Posterior cingulate gyrus (tissue), 11 donors: ENCODE results near the gene OTX2.

Experiments used
- DNase-seq, 10 donors: peaks; one replicate each; pipeline versions ENCODE4 v3.0.0 to v3.0.0-alpha.2; 2020 to 2021; ENCODE audit warnings: mixed read lengths in 3 of 10
- intact Hi-C: fragments of 100-400 bp; cut with DNase I; formaldehyde crosslinking; loops from one replicate; pipeline ENCODE4 v1.15.1; 2023

Gene OTX2

DNA sequence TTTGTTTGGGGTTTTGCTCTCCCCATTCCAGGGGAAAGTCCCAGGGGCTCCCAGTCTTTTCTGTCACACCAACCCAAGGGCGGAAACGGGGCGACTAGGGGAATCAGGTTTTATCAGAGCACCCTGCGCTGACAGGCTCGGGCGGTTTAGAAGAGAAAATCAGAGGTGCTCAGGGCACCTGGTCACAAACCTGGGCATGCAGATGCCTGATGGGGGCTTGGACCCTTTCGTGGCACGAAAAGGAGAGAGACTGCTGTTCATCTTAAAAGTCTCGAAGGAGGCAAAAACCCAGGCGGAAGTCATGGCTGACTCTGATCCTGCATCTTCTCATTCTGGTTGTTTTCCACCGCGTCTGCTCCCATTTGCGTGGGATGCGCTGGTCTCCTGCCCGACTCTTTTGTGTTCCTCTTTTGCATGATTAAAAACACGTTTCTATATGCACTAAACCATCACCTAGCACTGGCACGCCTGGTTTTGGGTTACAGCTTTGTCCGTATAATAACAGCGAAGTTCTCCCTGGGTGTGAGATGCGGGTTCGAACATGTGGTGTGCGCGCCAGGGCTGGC lies 13.2 kb downstream of the OTX2 start:
- DNase-seq = no peak
- intact Hi-C loops = no loop called here

DNA sequence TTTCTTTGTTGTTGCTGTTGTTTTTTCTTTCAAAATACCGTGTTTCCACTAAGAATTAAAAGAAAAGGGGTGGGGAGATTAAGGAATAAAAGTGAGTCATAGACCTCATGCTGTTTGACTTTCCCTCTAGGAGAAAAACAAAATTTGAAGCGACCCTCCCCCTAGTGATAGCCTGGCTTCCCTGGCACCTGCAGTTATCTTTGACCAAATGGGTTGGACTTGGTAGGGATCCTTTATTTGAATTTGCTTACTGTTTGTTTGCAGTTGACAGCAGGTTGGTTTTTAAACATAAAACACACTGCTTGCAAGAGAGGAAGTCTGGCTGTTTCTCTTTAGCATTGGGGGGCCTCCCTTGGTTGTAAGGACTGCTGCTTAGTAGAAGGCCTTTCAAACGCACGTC lies 14.0 kb downstream of the OTX2 start:
- DNase-seq = no peak
- intact Hi-C loops = no loop called here

DNA sequence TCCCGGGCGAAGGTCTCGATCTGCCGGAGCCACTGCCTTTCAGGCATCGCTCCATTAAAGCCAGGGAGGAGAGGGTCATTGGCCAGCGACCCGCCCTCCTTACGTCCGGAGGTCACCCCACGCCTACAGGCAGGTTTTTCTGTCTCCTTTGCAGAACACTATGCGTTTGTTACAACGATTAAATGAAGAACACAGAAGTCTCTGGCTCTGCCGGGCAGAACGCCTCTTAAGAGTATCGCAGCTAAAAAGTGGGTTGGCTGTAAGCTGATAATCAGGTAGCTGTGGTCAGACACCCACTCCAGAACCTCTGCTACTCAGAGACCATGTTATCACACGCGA lies 15.0 kb downstream of the OTX2 start:
- DNase-seq = no peak
- intact Hi-C loops = no loop called here

DNA sequence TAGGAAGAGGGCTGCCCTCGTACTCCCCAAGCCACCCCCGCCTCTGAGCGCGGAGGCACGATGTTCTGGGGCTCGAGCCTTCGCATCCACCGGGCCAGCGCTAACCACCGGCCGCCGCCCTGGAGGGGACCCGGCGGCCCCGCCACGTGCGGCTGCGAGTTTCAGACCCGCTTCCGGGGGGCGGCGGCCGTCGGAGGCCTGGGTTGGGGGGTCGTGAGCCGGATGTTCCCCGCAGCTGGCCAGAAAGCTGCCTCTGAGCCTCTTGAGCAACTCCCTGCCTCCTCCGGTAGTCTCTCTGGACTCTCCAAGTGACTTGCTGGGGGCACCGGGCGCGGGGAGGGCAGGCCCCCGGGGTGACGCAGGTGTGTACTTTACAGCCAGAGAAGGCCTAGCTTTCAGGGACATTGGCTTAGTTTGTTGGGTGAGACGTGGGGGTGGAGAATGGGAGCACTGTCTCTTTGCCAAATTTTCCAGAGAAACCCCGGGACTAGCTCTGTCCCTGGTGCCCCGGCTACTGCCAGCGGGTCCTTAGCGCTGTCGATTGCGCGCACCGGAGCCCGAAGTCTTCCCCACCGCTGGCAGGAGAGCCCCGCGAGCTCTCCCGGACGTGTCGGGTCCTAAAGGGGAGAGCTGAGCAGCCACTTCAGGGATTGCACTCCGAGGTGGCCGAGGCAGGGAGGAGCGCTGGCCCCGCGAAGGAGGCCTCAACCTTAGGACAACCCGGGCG lies 15.6 kb downstream of the OTX2 start:
- intact Hi-C loops = no loop called here
- DNase-seq = no peak

DNA sequence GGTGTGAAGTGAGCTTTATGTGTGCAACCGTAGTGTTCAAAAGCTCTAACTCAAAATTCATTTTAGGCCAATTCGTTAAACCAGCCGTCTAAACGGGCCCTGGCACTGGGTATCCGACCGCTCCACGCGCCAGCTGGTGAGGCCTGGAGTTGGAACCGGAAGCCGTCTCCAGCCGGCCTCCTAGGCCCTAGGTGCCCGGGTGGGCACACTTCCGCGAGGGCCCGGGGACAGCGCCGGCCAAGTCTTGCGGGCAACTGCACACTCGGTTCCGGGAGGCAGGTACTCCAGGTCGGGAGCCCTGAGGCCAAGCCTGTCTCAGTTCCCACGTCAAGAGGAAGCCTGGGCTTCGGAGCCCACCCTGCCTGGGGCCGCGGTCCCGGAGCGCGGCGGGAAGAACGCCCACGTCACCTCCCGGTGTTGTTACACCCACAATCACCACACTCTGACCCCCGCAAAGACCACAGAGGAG lies 16.2 kb downstream of the OTX2 start:
- intact Hi-C loops = no loop called here

DNA sequence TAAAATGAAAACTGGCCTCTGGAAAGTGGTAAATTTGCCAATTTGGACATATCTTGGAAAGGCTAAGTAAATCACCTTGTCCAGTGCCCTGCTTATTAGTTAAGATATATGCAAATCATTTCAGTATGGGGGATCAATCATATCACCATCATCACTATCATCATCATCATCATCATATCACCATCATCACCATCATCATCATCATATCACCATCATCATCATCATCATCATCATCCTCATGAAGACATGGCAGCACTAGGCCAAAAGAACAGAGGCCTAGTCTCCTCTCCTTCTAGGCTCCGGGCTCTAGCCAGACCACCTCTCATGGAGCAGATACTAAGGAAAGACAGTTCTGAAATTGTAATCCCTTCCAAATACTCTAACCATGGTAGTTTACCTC lies 20.3 kb downstream of the OTX2 start:
- intact Hi-C loops = no loop called here
- DNase-seq = no peak

More for the DNA sequence above, 16.2 kb downstream of the OTX2 start:
- no peak for DNase-seq

GRCh38 chr14:56787530-56787929 lies 22.7 kb downstream of the OTX2 start:
- no peak for DNase-seq
- intact Hi-C loops = no loop called here

GRCh38 chr14:56782711-56783110 lies 27.6 kb downstream of the OTX2 start:
- no peak for DNase-seq
- intact Hi-C loops = no loop called here

GRCh38 chr14:56774503-56774902 lies 35.8 kb downstream of the OTX2 start:
- intact Hi-C loops = no loop called here
- no peak for DNase-seq

DNA sequence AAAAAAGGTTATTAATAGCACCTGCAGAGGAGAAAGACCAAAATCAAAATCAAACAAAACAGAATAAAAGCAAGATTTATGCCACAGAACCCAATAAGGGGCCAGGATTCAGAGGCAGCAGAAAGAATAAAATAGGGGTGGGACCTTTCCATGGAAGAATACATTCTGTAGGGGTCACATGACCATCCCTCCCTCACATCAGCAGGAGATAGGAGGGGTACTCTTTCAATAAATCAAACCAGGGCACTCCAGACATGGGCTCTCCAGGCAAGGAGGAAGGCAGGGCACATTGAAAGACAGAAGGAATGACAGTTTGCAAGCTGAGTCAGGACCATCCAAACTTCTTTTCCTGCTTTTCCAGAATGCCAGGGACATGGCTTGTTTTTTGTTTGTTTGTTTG lies 39.8 kb downstream of the OTX2 start:
- DNase-seq = no peak
- intact Hi-C loops = no loop called here

DNA sequence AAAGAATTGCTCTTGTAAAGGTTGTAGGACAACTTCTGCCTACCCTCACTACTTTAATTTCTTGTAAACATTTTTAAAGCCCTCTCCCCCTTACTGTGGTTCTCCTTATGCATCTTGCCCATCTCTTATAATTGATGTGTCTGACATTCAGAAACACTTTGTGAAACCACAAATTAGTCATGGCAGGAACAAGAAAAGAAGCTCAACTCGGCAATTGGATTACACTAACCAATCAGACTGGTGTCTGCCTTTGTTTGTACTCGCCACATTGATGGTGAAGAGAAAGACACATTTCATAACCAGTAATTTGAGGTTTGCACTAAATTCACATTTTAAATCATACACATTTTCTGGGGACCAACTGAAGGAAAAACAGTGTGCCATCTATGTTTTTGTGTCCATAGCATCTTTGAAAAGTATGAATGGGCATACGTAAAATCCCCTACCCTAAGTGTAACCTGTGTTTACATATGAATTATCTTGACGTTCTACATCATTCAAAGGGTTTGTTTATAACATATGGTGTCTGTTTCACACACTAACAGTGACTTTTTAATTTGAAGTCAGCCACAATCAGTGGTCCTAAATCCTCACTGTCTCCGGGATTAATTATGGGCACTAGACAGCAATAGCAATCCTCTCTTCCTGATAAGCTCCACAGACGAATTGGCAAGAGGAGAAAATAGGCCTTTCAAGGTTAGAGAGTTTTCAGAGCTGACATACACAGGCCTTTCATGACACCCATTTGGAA lies 49.9 kb downstream of the OTX2 start:
- no peak for DNase-seq
- intact Hi-C loops = no loop called here

GRCh38 chr14:56759633-56760032 lies 50.6 kb downstream of the OTX2 start:
- intact Hi-C loops = no loop called here
- no peak for DNase-seq

DNA sequence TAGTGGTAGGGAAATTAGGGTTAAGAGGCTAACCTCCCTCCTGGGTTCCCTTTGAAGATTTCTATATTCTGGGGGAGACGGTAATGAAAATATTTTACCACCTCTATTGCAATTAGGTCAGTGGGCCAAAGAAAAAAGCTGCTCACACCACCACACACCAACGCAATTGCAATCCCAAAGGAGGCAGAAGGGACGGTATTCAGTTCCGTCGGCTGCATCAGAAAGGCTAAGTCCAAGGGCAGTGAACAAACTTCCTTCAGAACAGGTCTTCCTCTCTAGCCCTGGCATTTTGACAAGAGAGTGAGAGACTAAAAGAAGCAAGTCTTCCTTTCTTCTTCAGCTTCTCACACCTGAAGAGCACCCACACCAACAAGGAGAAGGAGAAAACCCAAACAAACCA lies 51.2 kb downstream of the OTX2 start:
- intact Hi-C loops = no loop called here
- no peak for DNase-seq

GRCh38 chr14:56754921-56755320 lies 55.4 kb downstream of the OTX2 start:
- intact Hi-C loops = no loop called here
- DNase-seq = no peak

- DNase-seq = no peak
- intact Hi-C loops = no loop called here
Measured at GRCh38 chr14:56753396-56753795, 56.9 kb downstream of the OTX2 start.

DNA sequence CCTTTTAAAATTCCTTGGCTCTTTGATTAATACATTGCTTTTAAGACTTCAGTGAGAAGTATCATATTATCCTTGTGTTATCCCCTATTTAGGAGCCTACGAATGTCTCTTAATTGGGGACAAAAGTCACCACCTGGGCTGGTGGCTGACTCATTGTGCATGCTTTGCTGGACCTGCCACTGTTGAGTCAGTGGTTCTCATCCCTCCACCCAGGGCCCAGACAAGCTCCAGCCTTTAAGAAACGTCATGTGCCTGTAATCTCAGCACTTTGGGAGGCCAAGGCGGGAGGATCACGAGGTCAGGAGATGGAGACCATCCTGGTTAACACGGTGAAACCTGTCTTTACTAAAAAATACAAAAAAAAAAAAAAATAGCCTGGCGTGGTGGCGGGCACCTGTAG lies 57.9 kb downstream of the OTX2 start:
- intact Hi-C loops = no loop called here
- DNase-seq = no peak

- DNase-seq = no peak
Measured at GRCh38 chr14:56751471-56751870, 58.8 kb downstream of the OTX2 start.

More at GRCh38 chr14:56751471-56751870, 58.8 kb downstream of the OTX2 start:
- intact Hi-C loops = no loop called here
